IMR-90 (cell line): ENCODE results near the gene ZDHHC14. TPM values are rescaled to one million over a fixed set of nuclear protein-coding genes. Genes with fewer than 3 reads are reported as not detected.

Experiments
- ATAC-seq: fragments of 200-7000 bp; cut with Tn5 transposase; 2 replicates; pipeline ENCODE4 v1.9.1; 2020; ENCODE audit warnings: low read depth, mild to moderate bottlenecking, moderate library complexity
- BruUV-seq: library from RNA; stranded (reverse); fragments of 400-500 nt; replicated peaks from 2 replicates; lab custom pipeline; 2021; lab: Mats Ljungman, UMichigan
- CTCF ChIA-PET: fragments of 300-600 bp; formaldehyde crosslinking; extraction: SDS; loops from one replicate; lab custom pipeline; 2021; ENCODE audit warnings: antibody characterized with exemption; lab: Yijun Ruan, JAX
- POLR2A ChIA-PET: fragments of 300-600 bp; sonication (Branson Sonifier 250); formaldehyde crosslinking; loops from one replicate; lab custom pipeline; 2022; ENCODE audit warnings: antibody characterized with exemption; ENCODE audit not compliant: unreplicated experiment; lab: Charles Lee
- DNase-seq: peaks from one replicate; pipeline ENCODE4 v3.0.0; 2013
- H2AFZ ChIP-seq: replicated peaks from 2 replicates; pipeline ENCODE3; 2013; ENCODE audit warnings: low read length, mild to moderate bottlenecking; ENCODE audit not compliant: poor library complexity
- H2AK5ac ChIP-seq: 2 replicates; pipeline ENCODE4 v1.6.1; 2013; ENCODE audit warnings: low read depth, low read length, inconsistent platforms
- H2AK9ac ChIP-seq: replicated peaks from 2 replicates; pipeline ENCODE3; 2013; ENCODE audit warnings: mild to moderate bottlenecking, low read depth, low read length, moderate library complexity; ENCODE audit not compliant: poor library complexity
- H2BK120ac ChIP-seq: 2 replicates; pipeline ENCODE4 v1.6.1; 2013; ENCODE audit warnings: low read depth, low read length, inconsistent platforms
- H2BK15ac ChIP-seq: 3 replicates; pipeline ENCODE4 v1.6.1; 2013; ENCODE audit warnings: low read depth, low read length, inconsistent platforms
- H2BK20ac ChIP-seq: 2 replicates; pipeline ENCODE4 v1.6.1; 2013; ENCODE audit warnings: low read depth, mild to moderate bottlenecking, inconsistent platforms, low read length, moderate library complexity
- H2BK5ac ChIP-seq: 2 replicates; pipeline ENCODE4 v1.6.1; 2013; ENCODE audit warnings: mild to moderate bottlenecking, low read depth, low read length, inconsistent platforms; ENCODE audit not compliant: poor library complexity, severe bottlenecking
- H3K14ac ChIP-seq: replicated peaks from 2 replicates; pipeline ENCODE4 v1.6.1; 2013; ENCODE audit warnings: low read depth, low read length, inconsistent platforms
- H3K18ac ChIP-seq: 2 replicates; pipeline ENCODE4 v1.6.1; 2013; ENCODE audit warnings: low read depth, low read length, control low read depth
- H3K23ac ChIP-seq: 2 replicates; pipeline ENCODE4 v1.6.1; 2013; ENCODE audit warnings: low read depth, low read length, inconsistent platforms
- H3K27ac ChIP-seq: 2 replicates; pipeline ENCODE4 v1.5.1; 2013; ENCODE audit warnings: mild to moderate bottlenecking, control low read depth, low read length; ENCODE audit not compliant: insufficient read depth
- H3K27me3 ChIP-seq: 2 replicates; pipeline ENCODE4 v1.6.1; 2013; ENCODE audit warnings: low read length; ENCODE audit not compliant: control insufficient read depth, insufficient read depth
- H3K36me3 ChIP-seq: 2 replicates; pipeline ENCODE4 v1.6.1; 2013; ENCODE audit warnings: low read length, mixed read lengths; ENCODE audit not compliant: control insufficient read depth, insufficient read depth
- H3K4ac ChIP-seq: 2 replicates; pipeline ENCODE4 v1.6.1; 2013; ENCODE audit warnings: low read depth, low read length, inconsistent platforms
- H3K4me1 ChIP-seq: 2 replicates; pipeline ENCODE4 v1.6.1; 2013; ENCODE audit warnings: low read length, mixed read lengths; ENCODE audit not compliant: control insufficient read depth, insufficient read depth
- H3K4me2 ChIP-seq: 2 replicates; pipeline ENCODE4 v1.6.1; 2013; ENCODE audit warnings: low read depth, mild to moderate bottlenecking, control low read depth, low read length, moderate library complexity
- H3K4me3 ChIP-seq: 2 replicates; pipeline ENCODE4 v1.5.1; 2013; ENCODE audit warnings: low read depth, mild to moderate bottlenecking, control low read depth, low read length, moderate library complexity; ENCODE audit not compliant: insufficient read depth
- H3K56ac ChIP-seq: 2 replicates; pipeline ENCODE4 v1.6.1; 2013; ENCODE audit warnings: low read length, inconsistent platforms; ENCODE audit not compliant: insufficient read depth; ENCODE audit errors: extremely low read depth
- H3K79me1 ChIP-seq, 2 experiments: 2 replicates each; pipeline ENCODE4 v1.6.1; 2013; ENCODE audit warnings: low read length in 2 of 2, inconsistent platforms in 1 of 2, low read depth in 1 of 2
- H3K9ac ChIP-seq: 2 replicates; pipeline ENCODE4 v1.6.1; 2013; ENCODE audit warnings: low read depth, low read length, control low read depth
- H3K9me1 ChIP-seq: 2 replicates; pipeline ENCODE4 v1.6.1; 2013; ENCODE audit warnings: low read length, inconsistent platforms; ENCODE audit not compliant: insufficient read depth
- H3K9me3 ChIP-seq: 2 replicates; pipeline ENCODE4 v1.6.1; 2013; ENCODE audit warnings: low read length; ENCODE audit not compliant: control insufficient read depth, insufficient read depth
- H4K20me1 ChIP-seq: 2 replicates; pipeline ENCODE4 v1.6.1; 2013; ENCODE audit warnings: low read length, inconsistent platforms; ENCODE audit not compliant: insufficient read depth
- H4K5ac ChIP-seq: 2 replicates; pipeline ENCODE4 v1.6.1; 2013; ENCODE audit warnings: mild to moderate bottlenecking, low read depth, low read length, control low read depth
- H4K8ac ChIP-seq, 2 experiments: 2 replicates each; pipeline ENCODE4 v1.6.1; 2013; ENCODE audit warnings: low read depth in 2 of 2, low read length in 2 of 2, control low read depth in 1 of 2, inconsistent platforms in 1 of 2
- H4K91ac ChIP-seq: 2 replicates; pipeline ENCODE4 v1.6.1; 2013; ENCODE audit warnings: low read depth, low read length, inconsistent platforms; ENCODE audit not compliant: insufficient read depth
- CTCF ChIP-seq: conservative IDR thresholded peaks from 2 replicates; pipeline ENCODE4 v1.5.1; 2012; ENCODE audit warnings: mild to moderate bottlenecking, low read depth, low read length, improper control_type of control experiment
- FOS ChIP-seq: fragments of 150-350 bp; IDR thresholded peaks from 2 replicates; pipeline ENCODE4 v1.6.1; 2016; ENCODE audit warnings: low read depth, low read length
- MXI1 ChIP-seq: IDR thresholded peaks from 2 replicates; pipeline ENCODE4 v1.6.1; 2012; ENCODE audit warnings: low read depth, mild to moderate bottlenecking, low read length, moderate library complexity, borderline replicate concordance
- NFE2L2 ChIP-seq: fragments of 150-350 bp; IDR thresholded peaks from 2 replicates; pipeline ENCODE4 v1.6.1; 2016; ENCODE audit warnings: low read depth, mild to moderate bottlenecking, low read length
- RFX5 ChIP-seq: IDR thresholded peaks from 2 replicates; pipeline ENCODE4 v1.8.0; 2012; ENCODE audit warnings: low read depth, mild to moderate bottlenecking, low read length, moderate library complexity
- USF2 ChIP-seq: fragments of 150-350 bp; IDR thresholded peaks from 2 replicates; pipeline ENCODE4 v1.6.1; 2017; ENCODE audit warnings: mild to moderate bottlenecking, antibody characterized with exemption, low read length, low read depth
- WGBS, 2 experiments: methylation state at CpG; one replicate each; pipeline versions ENCODE4 v1.1.5 to v1.1.7; 2013; ENCODE audit warnings: missing lambda C conversion rate in 2 of 2; ENCODE audit not compliant: insufficient read length in 1 of 2; ENCODE audit errors: extremely low coverage in 2 of 2; 5-methylcytosine and 5-hydroxymethylcytosine counted together
- dilution Hi-C: fragments of 300-500 bp; cut with HindIII; formaldehyde crosslinking; loops from one replicate; pipeline ENCODE4 v1.14.3; 2018; ENCODE audit warnings: low sequenced_read_pairs; ENCODE audit not compliant: unreplicated experiment
- in situ Hi-C: fragments of 300-500 bp; cut with MboI; formaldehyde crosslinking; loops from 3 replicates; pipeline ENCODE4 v1.14.3; 2019; ENCODE audit warnings: low sequenced_read_pairs, inconsistent platforms, mixed read lengths
- intact Hi-C: fragments of 100-400 bp; cut with micrococcal nuclease; formaldehyde crosslinking; loops from 2 replicates; pipeline ENCODE4 v1.10.0; 2022
- polyA plus RNA-seq, 3 experiments: library from polyadenylated mRNA; depleted of rRNA; stranded (reverse); fragments of >200 nt; gene quantifications; 2 replicates each; pipeline ENCODE4 v1.2.3, GENCODE V29; 2012; ENCODE audit warnings: low replicate concordance in 1 of 3
- total RNA-seq: library from RNA; depleted of rRNA; stranded (reverse); fragments of >200 nt; gene quantifications from 2 replicates; pipeline ENCODE4 v1.2.3, GENCODE V29; 2012

The ZDHHC14 gene
- total and polyA plus RNA-seq, 2 of the 4 experiments (the other 2 are of a cell fraction), result 0.90 to 2.0 TPM

GRCh38 chr6:157585274-157586087 lies 204.5 kb downstream of the ZDHHC14 start (continued):
- TF ChIP-seq NFE2L2, result no peak

GRCh38 chr6:157586088-157586414 lies 205.1 kb downstream of the ZDHHC14 start:
- no peak overlapping the region for H3K18ac ChIP-seq
- no peak overlapping the region for H3K23ac ChIP-seq
- no peak overlapping the region for H3K4me3 ChIP-seq
- H3K56ac ChIP-seq, result no peak overlapping the region
- no peak for DNase-seq
- dilution Hi-C loops, result no loop called here
- ChIA-PET POLR2A (no interaction called here), CTCF (interaction anchor here (1.0 to 1.2 kb wide), 2 partner anchors 10 to 11 kb away, joined by 3 to 5 read pairs; no protein-coding TSS in a partner anchor)
- intact Hi-C loops, result no loop called here
- H4K91ac ChIP-seq, result no peak overlapping the region
- H3K4me2 ChIP-seq, result no peak overlapping the region
- no peak overlapping the region for H2AFZ ChIP-seq
- 84% methylated on average over 4 of the region's 5 CpGs; no CpG with 5 or more reads in 1 of the 2 experiments for WGBS, 2 experiments
- H2BK20ac ChIP-seq, result no peak overlapping the region
- peaks cover 3% of the 10 kb centered on the region; the same call in 1 of the 2 replicates for H3K9me1 ChIP-seq
- peaks cover 3% of the 10 kb centered on the region; the same call in 1 of the 2 replicates for H3K9me3 ChIP-seq
- H3K27ac ChIP-seq, result no peak overlapping the region
- no peak for TF ChIP-seq USF2
- no peak for TF ChIP-seq RFX5
- TF ChIP-seq FOS, result no peak
- TF ChIP-seq CTCF, result no peak
- TF ChIP-seq MXI1, result no peak
- no peak overlapping the region for H2AK9ac ChIP-seq
- no peak overlapping the region for H4K8ac ChIP-seq
- H3K27me3 ChIP-seq, result no peaks in the 10 kb centered on the region
- H4K20me1 ChIP-seq, result no peaks in the 10 kb centered on the region
- H3K79me1 ChIP-seq, result no peaks in the 10 kb centered on the region
- H2AK5ac ChIP-seq, result no peak overlapping the region
- H3K4ac ChIP-seq, result no peak overlapping the region
- H3K36me3 ChIP-seq, result no peaks in the 10 kb centered on the region
- H3K9ac ChIP-seq, result no peak overlapping the region
- no peaks in the 10 kb centered on the region for H3K4me1 ChIP-seq
- no peak overlapping the region for H3K14ac ChIP-seq
- H2BK5ac ChIP-seq, result no peak overlapping the region
- H4K5ac ChIP-seq, result no peak overlapping the region
- ATAC-seq, result no peak
- BruUV-seq, result no TSS peak
- in situ Hi-C loops, result no loop called here
- no peak overlapping the region for H2BK15ac ChIP-seq
- no peak overlapping the region for H2BK120ac ChIP-seq
